Neural progenitor cell (in vitro differentiated cells): Measurements from ENCODE around the gene REG4. TPM values are rescaled to one million over a fixed set of nuclear protein-coding genes. Genes with fewer than 3 reads are reported as not detected.

ENCODE experiments used
- DNase-seq: peaks from one replicate; pipeline ENCODE4 v3.0.0-alpha.2; 2016; ENCODE audit warnings: low spot score
- H2AFZ ChIP-seq: fragments of 200-600 bp; sonication (generic); replicated peaks from 2 replicates; pipeline ENCODE4 v1.6.1; 2016; ENCODE audit warnings: antibody characterized with exemption
- H3F3A ChIP-seq: fragments of 200-600 bp; sonication (generic); 2 replicates; pipeline ENCODE4 v1.6.1; 2016; ENCODE audit warnings: antibody characterized with exemption, low read depth
- H3K27ac ChIP-seq: fragments of 200-600 bp; sonication (generic); 2 replicates; pipeline ENCODE4 v1.5.1; 2016; ENCODE audit warnings: mild to moderate bottlenecking
- H3K27me3 ChIP-seq: fragments of 200-600 bp; sonication (generic); 2 replicates; pipeline ENCODE4 v1.6.1; 2016; ENCODE audit warnings: mild to moderate bottlenecking, moderate library complexity
- H3K36me3 ChIP-seq: fragments of 200-600 bp; sonication (generic); 2 replicates; pipeline ENCODE4 v1.5.1; 2016
- H3K4me1 ChIP-seq: fragments of 200-600 bp; sonication (generic); 2 replicates; pipeline ENCODE4 v1.6.1; 2016; ENCODE audit warnings: mixed run types
- H3K4me2 ChIP-seq: fragments of 200-600 bp; sonication (generic); 2 replicates; pipeline ENCODE4 v1.6.1; 2016
- H3K4me3 ChIP-seq: fragments of 200-600 bp; sonication (generic); 2 replicates; pipeline ENCODE4 v1.5.1; 2016
- H3K79me2 ChIP-seq: fragments of 200-600 bp; sonication (generic); 2 replicates; pipeline ENCODE4 v1.6.1; 2016; ENCODE audit warnings: low read depth
- H3K9ac ChIP-seq: fragments of 200-600 bp; sonication (generic); 2 replicates; pipeline ENCODE4 v1.6.1; 2016
- H3K9me3 ChIP-seq: fragments of 200-600 bp; sonication (generic); 2 replicates; pipeline ENCODE4 v1.5.1; 2016; ENCODE audit warnings: low read depth
- H4K20me1 ChIP-seq: fragments of 200-600 bp; sonication (generic); 2 replicates; pipeline ENCODE4 v1.6.1; 2016; ENCODE audit warnings: low read depth
- H3K27ac Mint-ChIP-seq: 3 replicates; pipeline ENCODE4 v1.8.0; 2021; ENCODE audit warnings: mixed read lengths
- H3K27me3 Mint-ChIP-seq: 2 replicates; pipeline ENCODE4 v1.8.0; 2022; ENCODE audit warnings: low read depth, mild to moderate bottlenecking, inconsistent platforms, moderate library complexity, mixed read lengths; ENCODE audit not compliant: insufficient read depth
- H3K36me3 Mint-ChIP-seq: 3 replicates; pipeline ENCODE4 v1.8.0; 2021; ENCODE audit warnings: mixed read lengths
- H3K4me1 Mint-ChIP-seq: 3 replicates; pipeline ENCODE4 v1.8.0; 2021; ENCODE audit warnings: mixed read lengths
- H3K4me3 Mint-ChIP-seq: 3 replicates; pipeline ENCODE4 v1.8.0; 2021; ENCODE audit warnings: mild to moderate bottlenecking, moderate library complexity, mixed read lengths
- H3K9me3 Mint-ChIP-seq: 3 replicates; pipeline ENCODE4 v1.8.0; 2020; ENCODE audit warnings: mixed read lengths
- CTCF ChIP-seq: fragments of 200-600 bp; sonication (generic); IDR thresholded peaks from 2 replicates; pipeline ENCODE4 v1.5.1; 2017; ENCODE audit warnings: antibody characterized with exemption, mild to moderate bottlenecking
- EZH2 ChIP-seq: fragments of 200-600 bp; sonication (generic); IDR thresholded peaks from 2 replicates; pipeline ENCODE4 v1.6.1; 2017; ENCODE audit warnings: antibody characterized with exemption, mild to moderate bottlenecking, moderate library complexity
- EZH2phosphoT487 ChIP-seq: fragments of 200-600 bp; sonication (generic); IDR thresholded peaks from 2 replicates; pipeline ENCODE4 v1.6.1; 2017; ENCODE audit warnings: antibody characterized with exemption
- total RNA-seq: library from RNA; depleted of rRNA; stranded (reverse); fragments of >200 nt; gene quantifications from 2 replicates; pipeline ENCODE4 v1.2.3, GENCODE V29; 2015; ENCODE audit warnings: low replicate concordance

REG4 gene
- total RNA-seq, 1 donor from 2014 or later: not detected

DNA sequence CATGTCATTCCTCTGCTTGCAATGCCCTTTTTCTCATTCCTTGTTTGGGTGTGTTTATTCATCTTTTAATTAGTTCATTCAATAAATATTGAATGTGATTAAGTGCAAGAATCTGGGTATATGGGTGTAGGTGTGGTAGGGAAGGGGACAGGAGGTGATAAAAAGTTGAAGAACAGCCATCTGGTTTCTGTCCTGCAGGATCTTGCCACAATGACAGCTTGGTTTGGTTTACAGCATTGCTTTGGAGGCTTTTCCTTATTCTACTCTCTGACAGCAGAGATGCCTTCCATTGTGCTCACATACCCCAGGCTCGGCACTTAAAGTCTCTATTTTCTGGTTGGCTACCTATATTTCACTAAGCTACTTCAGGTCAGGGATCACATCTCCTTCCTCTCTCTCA lies 3.0 kb upstream of the REG4 start:
- Histone ChIP-seq H3K27ac (no peak overlapping the region), H3K4me1 (no peaks in the 10 kb centered on the region)
- TF ChIP-seq EZH2 (no peak), CTCF (no peak), EZH2phosphoT487 (no peak)

GRCh38 chr1:119811985-119812557 lies 811 bp upstream of the REG4 start:
- H3K27ac ChIP-seq: no peak overlapping the region
- Mint-ChIP-seq H3K4me1 (no peaks in the 10 kb centered on the region), H3K36me3 (no peaks in the 10 kb centered on the region), H3K27me3 (no peaks in the 10 kb centered on the region), H3K27ac (no peak overlapping the region), H3K4me3 (no peak overlapping the region), H3K9me3 (no peaks in the 10 kb centered on the region)
- no peaks in the 10 kb centered on the region for H3F3A ChIP-seq
- no peak overlapping the region for H3K9ac ChIP-seq
- no peaks in the 10 kb centered on the region for H3K27me3 ChIP-seq
- no peak for TF ChIP-seq EZH2phosphoT487
- TF ChIP-seq EZH2: no peak
- no peak for TF ChIP-seq CTCF
- no peaks in the 10 kb centered on the region for H4K20me1 ChIP-seq
- no peaks in the 10 kb centered on the region for H3K9me3 ChIP-seq
- H3K4me2 ChIP-seq: no peak overlapping the region
- H3K4me1 ChIP-seq: no peaks in the 10 kb centered on the region
- H3K4me3 ChIP-seq: no peak overlapping the region
- no peaks in the 10 kb centered on the region for H3K79me2 ChIP-seq
- no peak overlapping the region for H2AFZ ChIP-seq
- no peak for DNase-seq
- H3K36me3 ChIP-seq: no peaks in the 10 kb centered on the region

More for the DNA sequence above, 3.0 kb upstream of the REG4 start:
- Mint-ChIP-seq H3K4me1 (no peaks in the 10 kb centered on the region), H3K36me3 (no peaks in the 10 kb centered on the region), H3K9me3 (no peaks in the 10 kb centered on the region), H3K27ac (no peak overlapping the region), H3K27me3 (no peaks in the 10 kb centered on the region), H3K4me3 (no peak overlapping the region)
- DNase-seq: no peak
- Histone ChIP-seq H2AFZ (no peak overlapping the region), H3K9ac (no peak overlapping the region), H3K4me2 (no peak overlapping the region), H3K9me3 (no peaks in the 10 kb centered on the region), H3F3A (no peaks in the 10 kb centered on the region), H3K36me3 (no peaks in the 10 kb centered on the region), H3K4me3 (no peak overlapping the region), H3K27me3 (no peaks in the 10 kb centered on the region), H3K79me2 (no peaks in the 10 kb centered on the region), H4K20me1 (no peaks in the 10 kb centered on the region)

GRCh38 chr1:119808972-119809550 lies 2.2 kb downstream of the REG4 start:
- H3K27ac Mint-ChIP-seq: no peak overlapping the region
- Histone ChIP-seq H3K9ac (no peak overlapping the region), H3K4me2 (no peak overlapping the region), H4K20me1 (no peaks in the 10 kb centered on the region), H3K4me3 (no peak overlapping the region), H3F3A (no peaks in the 10 kb centered on the region), H3K4me1 (no peaks in the 10 kb centered on the region), H3K27me3 (no peaks in the 10 kb centered on the region), H3K79me2 (no peaks in the 10 kb centered on the region), H3K36me3 (no peaks in the 10 kb centered on the region), H3K9me3 (no peaks in the 10 kb centered on the region), H2AFZ (peak overlapping the region; percentile 72), H3K27ac (no peak overlapping the region)
- no peaks in the 10 kb centered on the region for H3K36me3 Mint-ChIP-seq
- H3K9me3 Mint-ChIP-seq: no peaks in the 10 kb centered on the region
- H3K4me3 Mint-ChIP-seq: no peak overlapping the region
- TF ChIP-seq EZH2 (no peak), CTCF (peak; percentile 99), EZH2phosphoT487 (no peak)
- peaks cover 6% of the 10 kb centered on the region for H3K27me3 Mint-ChIP-seq
- no peaks in the 10 kb centered on the region for H3K4me1 Mint-ChIP-seq
- DNase-seq: peak; percentile 77
